GM19351 (cell line): ENCODE data around the gene USP11.
A peak's percentile ranks its signal among the peaks of the same experiment; 100 is the strongest.

Source experiments
- ATAC-seq: cut with Tn5 transposase; IDR thresholded peaks from one replicate; pipeline ENCODE4 v1.9.1; 2021; ENCODE audit warnings: mild to moderate bottlenecking, moderate library complexity; ENCODE audit not compliant: unreplicated experiment

The USP11 gene

GRCh38 chrX:47224266-47224895, 8.4 kb upstream of the USP11 start:
- no peak for ATAC-seq

DNA sequence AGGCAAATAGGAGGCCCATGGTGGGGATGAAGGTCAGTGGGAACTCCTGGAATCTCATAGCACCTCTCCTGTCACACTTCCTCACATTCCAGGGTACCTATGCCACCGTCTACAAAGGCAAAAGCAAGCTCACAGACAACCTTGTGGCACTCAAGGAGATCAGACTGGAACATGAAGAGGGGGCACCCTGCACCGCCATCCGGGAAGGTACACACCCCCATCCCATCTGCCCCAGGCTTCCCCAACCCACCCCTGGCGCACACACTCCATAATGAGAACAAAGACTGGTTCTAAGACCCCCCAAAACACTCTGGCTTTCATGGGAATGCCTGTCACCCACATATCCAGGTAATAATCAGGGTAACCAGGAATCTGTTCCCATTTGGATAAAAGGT, 7.9 kb upstream of the USP11 start:
- ATAC-seq: no peak

DNA sequence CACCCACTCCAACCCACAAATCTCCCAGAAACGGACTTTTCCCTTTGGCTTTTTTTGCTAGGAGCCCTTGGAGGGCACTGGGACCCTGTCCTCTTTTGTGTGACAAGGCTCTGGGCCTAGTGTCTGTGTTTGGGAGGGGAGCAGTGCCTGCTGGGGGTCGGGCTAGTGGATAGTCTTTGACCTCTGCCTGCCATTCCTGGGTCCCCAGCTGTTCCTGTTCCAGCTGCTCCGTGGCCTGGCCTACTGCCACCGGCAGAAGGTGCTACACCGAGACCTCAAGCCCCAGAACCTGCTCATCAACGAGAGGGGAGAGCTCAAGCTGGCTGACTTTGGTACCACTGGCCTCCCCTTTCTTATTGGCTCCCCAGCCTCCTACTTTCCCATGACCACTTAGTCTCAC, 6.7 kb upstream of the USP11 start:
- no peak for ATAC-seq

DNA sequence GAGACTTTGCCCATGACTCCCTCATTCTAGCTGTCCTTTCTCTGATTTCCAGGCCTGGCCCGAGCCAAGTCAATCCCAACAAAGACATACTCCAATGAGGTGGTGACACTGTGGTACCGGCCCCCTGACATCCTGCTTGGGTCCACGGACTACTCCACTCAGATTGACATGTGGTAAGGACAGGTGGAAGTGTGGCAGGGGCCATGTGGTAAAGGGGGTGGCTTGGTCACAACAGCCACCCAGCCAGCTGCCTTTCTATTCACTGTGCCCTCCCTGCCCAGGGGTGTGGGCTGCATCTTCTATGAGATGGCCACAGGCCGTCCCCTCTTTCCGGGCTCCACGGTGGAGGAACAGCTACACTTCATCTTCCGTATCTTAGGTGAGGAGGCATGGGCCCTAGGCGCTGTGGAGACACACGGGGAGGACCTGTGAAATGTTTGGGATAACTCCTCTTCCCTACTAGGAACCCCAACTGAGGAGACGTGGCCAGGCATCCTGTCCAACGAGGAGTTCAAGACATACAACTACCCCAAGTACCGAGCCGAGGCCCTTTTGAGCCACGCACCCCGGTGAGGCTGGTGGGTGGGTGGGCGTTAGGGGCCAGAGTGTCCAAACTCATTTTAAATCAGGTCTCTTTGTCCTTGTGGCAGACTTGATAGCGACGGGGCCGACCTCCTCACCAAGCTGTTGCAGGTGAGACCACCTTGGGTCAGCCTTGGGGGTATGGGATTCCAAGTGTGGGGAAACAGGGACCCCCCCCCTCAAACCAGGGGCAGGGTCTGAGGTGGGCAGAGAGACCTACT, 6.1 kb upstream of the USP11 start:
- ATAC-seq: no peak

- no peak for ATAC-seq
These were observed 5.5 kb upstream of the USP11 start for GRCh38 chrX:47227334-47227583.

GRCh38 chrX:47228550-47229270, 4.1 kb upstream of the USP11 start:
- no peak for ATAC-seq

GRCh38 chrX:47229427-47229826, 3.4 kb upstream of the USP11 start:
- no peak for ATAC-seq

GRCh38 chrX:47230136-47230868, 2.5 kb upstream of the USP11 start:
- no peak for ATAC-seq

DNA sequence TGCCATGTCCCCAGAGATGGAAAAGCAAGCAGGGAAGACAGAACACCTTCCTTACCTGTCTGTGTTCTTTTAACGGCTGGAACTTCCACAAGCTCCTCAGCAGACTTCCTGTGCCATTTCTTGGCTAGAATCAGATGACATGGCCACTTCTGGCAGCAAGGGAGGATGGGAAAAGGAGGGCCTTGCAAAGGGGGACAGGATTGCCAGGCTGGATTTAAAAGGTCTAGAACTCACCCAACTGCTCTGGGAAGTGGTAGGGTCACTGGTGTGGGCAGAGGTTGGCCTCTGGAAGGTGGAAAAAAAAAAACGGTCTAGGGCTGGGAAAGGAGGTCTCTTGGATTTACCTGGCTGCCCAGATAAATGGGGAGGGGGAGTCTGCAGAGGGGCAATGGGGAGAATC, 1.6 kb upstream of the USP11 start:
- ATAC-seq: no peak

- no peak for ATAC-seq
These were observed 509 bp upstream of the USP11 start for GRCh38 chrX:47232197-47232802.

GRCh38 chrX:47233333-47234113, 714 bp downstream of the USP11 start:
- ATAC-seq: peak; percentile 83

- ATAC-seq: no peak
These were observed 1.8 kb downstream of the USP11 start for GRCh38 chrX:47234583-47234982.

DNA sequence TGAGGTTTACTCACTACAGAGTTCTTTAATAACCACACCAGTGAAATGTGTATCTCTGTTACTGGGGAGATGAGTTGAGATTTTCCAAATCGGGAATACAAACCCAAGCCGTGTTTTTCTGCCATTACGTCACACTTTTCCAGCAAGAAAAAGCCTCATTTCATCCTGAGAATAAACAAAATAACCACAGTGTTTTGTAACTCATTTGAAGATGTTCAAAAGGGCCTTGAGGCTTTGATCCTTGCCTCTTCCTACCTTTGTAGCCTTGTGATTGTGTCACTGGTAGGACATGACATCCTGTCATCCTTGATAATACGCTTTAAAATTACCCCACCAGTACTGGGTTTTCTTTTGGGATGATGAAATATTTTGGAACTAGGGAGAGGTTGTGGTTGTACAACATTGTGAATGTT, 2.9 kb downstream of the USP11 start:
- no peak for ATAC-seq

- no peak for ATAC-seq
These were observed 6.4 kb downstream of the USP11 start for GRCh38 chrX:47239199-47239598.

- ATAC-seq: no peak
These were observed 7.2 kb downstream of the USP11 start for GRCh38 chrX:47239898-47240545.

DNA sequence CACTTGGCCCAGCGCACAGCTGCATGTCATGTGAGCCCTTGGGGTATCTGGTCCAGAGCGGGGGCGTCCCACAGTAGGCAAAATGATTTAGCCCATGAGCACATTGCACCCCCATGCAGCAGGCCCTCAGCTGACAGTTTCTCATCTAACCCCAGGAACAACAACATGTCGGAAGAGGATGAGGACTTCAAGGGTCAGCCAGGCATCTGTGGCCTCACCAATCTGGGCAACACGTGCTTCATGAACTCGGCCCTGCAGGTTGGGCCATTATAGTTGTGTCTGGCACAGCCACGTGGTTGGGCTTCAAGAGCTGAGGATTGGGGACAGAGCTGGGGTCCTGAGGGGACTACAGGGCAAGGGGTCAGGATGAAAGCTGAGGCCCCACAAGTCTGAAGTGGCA, 7.8 kb downstream of the USP11 start:
- ATAC-seq: no peak

DNA sequence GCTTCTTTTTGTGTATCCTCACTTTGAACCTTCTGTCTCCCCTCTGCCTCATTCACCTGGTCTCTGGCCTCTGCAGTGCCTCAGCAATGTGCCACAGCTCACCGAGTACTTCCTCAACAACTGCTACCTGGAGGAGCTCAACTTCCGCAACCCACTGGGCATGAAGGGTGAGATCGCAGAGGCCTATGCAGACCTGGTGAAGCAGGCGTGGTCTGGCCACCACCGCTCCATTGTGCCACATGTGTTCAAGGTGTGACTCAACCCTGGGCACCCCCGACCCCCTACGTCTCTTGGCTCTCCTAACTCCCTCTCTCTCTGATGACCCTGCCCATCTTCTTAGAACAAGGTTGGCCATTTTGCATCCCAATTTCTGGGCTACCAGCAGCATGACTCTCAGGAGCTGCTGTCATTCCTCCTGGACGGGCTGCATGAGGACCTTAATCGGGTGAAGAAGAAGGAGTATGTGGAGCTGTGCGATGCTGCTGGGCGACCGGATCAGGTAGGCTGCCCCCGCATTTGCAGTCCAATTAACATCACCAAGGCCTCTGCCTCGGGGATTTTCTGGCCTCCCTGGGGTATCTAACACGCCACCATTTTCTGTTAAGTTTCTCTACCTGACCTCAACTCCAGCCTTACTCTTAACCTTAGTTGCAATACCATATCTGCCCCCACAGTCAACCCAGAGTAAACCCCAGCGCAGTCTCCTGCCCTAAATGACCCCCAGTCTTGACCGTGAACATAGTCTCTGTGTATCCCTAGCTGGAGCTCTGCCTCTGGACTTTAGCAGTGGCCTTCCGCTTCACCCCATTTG, 8.6 kb downstream of the USP11 start:
- no peak for ATAC-seq

DNA sequence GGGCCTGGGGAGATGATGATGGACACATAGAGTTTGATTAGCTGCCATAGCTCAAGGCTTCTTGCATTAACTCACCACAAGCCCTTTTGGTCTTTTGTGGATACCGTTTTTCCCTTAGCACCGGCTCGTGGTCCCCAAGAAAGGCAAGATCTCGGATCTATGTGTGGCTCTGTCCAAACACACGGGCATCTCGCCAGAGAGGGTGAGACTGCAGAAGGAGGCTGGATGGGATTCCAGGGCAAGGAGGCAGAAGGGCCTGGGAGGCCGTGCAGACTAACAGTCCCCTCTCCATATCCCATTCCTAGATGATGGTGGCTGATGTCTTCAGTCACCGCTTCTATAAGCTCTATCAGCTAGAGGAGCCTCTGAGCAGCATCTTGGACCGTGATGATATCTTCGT, 9.5 kb downstream of the USP11 start:
- no peak for ATAC-seq

- no peak for ATAC-seq
These were observed 10.5 kb downstream of the USP11 start for GRCh38 chrX:47243351-47243750.
